HG03565 (cell line): ENCODE measurements around the gene UNC5B.

Source experiments
- ATAC-seq: cut with Tn5 transposase; IDR thresholded peaks from one replicate; pipeline ENCODE4 v1.9.1; 2021; ENCODE audit warnings: mild to moderate bottlenecking, moderate library complexity; ENCODE audit not compliant: unreplicated experiment

The UNC5B gene

DNA sequence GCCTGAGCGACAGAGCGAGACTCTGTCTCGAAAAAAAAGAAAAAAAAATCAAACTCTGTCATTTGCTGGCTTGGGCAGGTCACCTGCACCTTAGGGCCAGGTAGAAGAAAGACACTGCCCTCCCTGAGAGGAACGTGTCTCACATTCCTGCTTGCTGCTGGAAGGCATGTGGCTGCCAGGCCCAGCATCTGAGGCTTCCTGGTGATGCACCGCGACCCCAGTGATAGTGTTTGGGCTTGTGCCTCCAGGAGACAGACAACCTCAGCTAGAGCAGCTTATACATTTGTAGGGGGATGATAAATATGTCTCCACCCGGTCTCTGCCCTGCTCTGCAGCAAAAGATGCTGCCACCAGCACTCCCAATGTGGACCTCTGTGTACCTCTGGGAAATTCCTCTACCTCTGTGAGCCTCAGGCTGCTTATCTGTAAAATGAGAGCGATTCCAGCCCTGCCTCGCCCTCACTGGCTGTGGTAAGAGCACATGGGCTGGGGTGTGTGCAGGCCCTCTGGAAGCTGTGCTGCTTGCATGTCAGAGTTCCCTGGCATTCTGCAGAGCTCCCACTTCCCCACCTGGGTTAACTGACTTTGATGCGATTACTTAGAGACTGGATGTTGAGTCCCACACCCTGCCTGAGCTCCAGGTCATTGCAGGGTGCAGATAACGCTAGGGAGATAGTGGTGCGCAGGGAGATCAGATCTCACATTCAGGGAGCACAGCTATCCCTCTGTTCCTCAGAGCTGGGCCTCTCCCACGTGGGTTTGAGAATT is 126.5 kb downstream of the UNC5B start:
- ATAC-seq, result no peak

DNA sequence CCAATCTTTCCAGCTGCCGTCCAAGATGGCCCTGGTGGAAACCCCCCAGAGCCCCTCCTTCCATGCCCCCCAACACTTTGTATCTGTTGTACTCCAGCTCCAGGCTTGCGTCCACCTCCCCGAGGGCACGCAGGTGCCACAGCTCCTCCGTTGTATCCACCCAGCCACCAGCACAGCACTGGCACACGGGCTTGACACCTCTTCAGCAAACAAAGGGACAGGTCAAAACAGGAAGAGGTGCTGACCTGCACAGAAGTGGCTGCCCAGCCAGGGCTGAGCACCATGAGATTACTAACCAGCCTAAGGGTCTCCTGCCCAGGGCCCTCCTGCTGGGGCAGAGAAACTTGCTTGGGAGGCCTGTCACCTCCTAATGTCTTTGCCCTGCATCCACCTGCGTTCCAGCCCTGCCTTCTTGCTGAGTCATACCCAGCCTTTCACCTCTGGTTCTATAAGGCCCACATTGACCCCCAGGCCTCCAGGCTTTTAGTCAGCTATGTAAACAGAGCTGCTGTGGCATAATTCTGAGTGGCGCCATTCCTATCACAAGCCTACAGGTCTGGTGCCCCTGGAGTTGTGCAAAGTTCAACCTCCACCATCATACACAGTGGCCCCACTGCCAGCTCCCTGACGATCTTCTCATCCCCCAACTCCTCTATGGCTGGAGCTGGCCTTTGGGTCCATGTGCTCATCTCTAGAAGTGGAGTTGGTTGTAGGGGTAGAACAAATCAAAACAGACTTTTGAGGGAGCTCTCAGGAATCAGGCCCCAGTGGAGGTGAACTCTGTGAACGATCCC is 127.6 kb downstream of the UNC5B start:
- ATAC-seq, result no peak

- ATAC-seq, result no peak
These were observed 130.4 kb downstream of the UNC5B start for GRCh38 chr10:71342573-71343391.

- ATAC-seq, result no peak
These were observed 131.0 kb downstream of the UNC5B start for GRCh38 chr10:71343392-71343773.

DNA sequence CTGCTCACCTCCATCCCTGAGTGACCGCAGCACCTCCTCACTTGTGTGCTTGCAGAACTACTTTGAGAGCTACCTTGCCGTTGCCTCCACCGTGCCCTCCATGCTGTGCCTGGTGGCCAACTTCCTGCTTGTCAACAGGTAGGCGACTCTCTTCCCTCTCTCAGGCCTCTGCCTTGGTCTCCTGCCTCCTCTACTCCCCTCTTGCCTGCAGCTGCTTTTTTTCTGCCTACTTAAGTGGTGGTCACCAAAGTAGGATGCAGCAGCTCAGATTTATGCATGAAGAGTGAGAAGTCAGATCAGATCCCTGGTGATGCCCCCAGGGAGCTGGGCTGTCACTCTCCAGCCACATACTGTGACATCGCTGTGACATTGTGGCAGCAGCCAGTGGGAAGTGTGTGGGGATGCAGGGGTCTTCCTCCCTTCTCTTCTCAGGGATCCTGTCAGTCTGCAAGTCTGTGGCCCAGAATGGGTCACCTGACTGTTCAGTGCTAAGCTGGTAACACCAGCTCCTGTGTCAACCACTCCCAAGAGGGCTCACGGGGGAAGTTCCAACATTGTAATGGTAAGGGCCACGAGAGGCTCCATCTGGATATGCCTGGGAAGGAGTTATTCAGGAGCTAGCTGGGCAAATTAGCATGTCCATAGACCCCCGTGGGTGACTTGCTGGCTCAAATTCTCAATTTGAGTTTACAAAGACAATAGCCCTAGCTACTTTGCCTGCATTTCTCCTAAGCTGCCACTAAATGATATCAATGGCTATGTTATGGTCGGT is 132.0 kb downstream of the UNC5B start:
- no peak for ATAC-seq

GRCh38 chr10:71344993-71345480 is 132.7 kb downstream of the UNC5B start:
- ATAC-seq, result no peak

GRCh38 chr10:71345694-71346093 is 133.3 kb downstream of the UNC5B start:
- ATAC-seq, result no peak

DNA sequence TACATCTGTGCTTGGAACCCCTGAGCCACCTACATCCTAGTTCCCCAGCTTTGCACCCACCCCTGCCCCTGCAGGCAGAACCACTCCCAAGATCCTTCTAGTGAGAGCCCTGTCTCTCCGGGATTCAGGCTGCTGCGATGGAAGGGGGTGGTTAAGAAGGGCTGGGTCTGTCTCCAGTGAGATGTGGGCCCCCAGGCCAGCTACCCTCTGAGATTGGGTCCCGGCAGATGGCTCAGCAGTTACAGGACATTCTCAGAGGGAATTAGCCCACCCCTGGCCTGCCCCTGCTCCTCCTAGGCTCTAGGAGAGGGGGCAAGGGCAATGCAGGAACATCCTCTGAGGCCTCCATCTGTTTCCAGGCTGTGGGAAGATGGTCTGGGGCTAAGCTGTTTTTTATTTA is 134.4 kb downstream of the UNC5B start:
- ATAC-seq, result no peak

DNA sequence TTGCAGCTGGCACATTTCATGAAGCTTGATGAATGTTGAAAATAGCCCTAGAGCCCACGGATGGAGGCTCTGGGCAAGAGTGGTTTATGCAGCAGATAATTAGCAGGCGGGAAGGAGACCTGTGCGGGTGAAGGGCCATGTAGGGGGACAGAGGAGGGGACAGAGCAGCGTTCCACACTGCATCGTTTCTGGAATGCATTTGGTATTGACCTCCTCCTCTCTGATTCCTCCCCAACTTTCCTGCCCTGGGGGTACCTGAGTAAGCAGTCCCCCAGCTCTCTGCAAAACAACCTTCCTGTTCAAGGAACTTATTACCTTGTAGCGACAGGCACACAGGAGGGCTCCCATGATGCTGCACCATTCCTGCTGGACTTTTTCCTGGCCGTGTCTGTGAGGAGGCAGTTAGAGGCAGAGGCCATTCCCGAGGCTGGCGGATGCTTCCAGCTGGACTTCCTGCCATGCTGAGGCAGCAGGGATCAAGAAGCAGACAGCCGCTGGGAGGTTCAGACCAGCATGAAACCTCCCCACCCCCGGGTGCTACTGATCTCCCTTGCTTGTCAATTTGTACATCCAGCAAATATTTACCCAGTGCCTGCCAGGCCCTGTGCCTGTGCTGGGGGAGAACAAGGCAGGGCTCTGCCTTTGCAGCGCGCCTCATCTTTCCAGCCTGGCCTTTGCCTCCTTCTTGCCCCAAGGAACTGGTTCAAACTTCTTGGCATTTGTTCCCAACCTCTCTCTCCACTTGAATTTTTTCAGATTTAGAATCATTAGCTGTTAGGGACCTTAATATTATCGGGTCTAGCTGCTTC is 135.4 kb downstream of the UNC5B start:
- no peak for ATAC-seq

DNA sequence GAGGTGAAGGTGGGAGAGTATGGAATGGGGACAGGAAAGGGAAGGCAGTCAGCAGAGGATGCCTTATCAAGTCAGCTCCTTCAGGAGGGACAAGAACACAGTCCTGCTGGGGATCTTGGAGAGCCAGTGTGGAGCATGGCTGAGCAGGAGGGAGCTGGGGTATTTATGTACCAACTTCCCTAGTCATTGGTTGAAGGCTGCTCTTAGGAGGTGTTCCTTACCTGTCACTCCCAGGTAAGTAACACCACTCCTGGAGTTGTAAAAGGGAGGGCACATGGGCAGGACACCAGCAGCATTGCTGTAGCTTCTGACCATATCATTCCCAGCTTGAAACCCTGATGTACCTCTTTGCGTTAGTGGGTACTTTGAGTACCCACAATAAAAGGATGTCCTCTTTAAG is 136.5 kb downstream of the UNC5B start:
- no peak for ATAC-seq

- ATAC-seq, result no peak
These were observed 137.0 kb downstream of the UNC5B start for GRCh38 chr10:71349406-71349805.

GRCh38 chr10:71351087-71351486 is 138.7 kb downstream of the UNC5B start:
- no peak for ATAC-seq

GRCh38 chr10:71351628-71352319 is 139.4 kb downstream of the UNC5B start:
- no peak for ATAC-seq
